Measurements from ENCODE around the gene HOXC9.

GRCh38 chr12:53998110-53998899 lies 1.7 kb upstream of the HOXC9 start:
- no peak for TF ChIP-seq JUN (CRISPR knock-in tag; IDR thresholded peaks at IDR 0.05)
- TF ChIP-seq CTCF (IDR thresholded peaks at IDR 0.05) = no peak
- no peak for TF ChIP-seq SP1 (CRISPR knock-in tag; conservative IDR thresholded peaks at IDR 0.05)
- TF ChIP-seq ATF6 (CRISPR knock-in tag; IDR thresholded peaks at IDR 0.05) = no peak
- TF ChIP-seq NFE2L1 (CRISPR knock-in tag; IDR thresholded peaks at IDR 0.05) = no peak
- TF ChIP-seq USF2 (CRISPR knock-in tag; IDR thresholded peaks at IDR 0.05) = no peak
- TF ChIP-seq CREB1 (CRISPR knock-in tag; IDR thresholded peaks at IDR 0.05) = no peak
- no peak for TF ChIP-seq ATF2 (CRISPR knock-in tag; IDR thresholded peaks at IDR 0.05; ENCODE audit: borderline replicate concordance, low read depth)
- TF ChIP-seq ZNF317 (CRISPR knock-in tag; IDR thresholded peaks at IDR 0.05; ENCODE audit: borderline replicate concordance, low read depth) = no peak
- no peak for TF ChIP-seq NR3C1 (CRISPR knock-in tag; conservative IDR thresholded peaks at IDR 0.05; ENCODE audit: low read depth)
- no peak for TF ChIP-seq ATF3 (CRISPR knock-in tag; conservative IDR thresholded peaks at IDR 0.05)
- no peak for TF ChIP-seq ZNF263 (CRISPR knock-in tag; IDR thresholded peaks at IDR 0.05; ENCODE audit: low read depth)
- no peak for TF ChIP-seq USF1 (CRISPR knock-in tag; IDR thresholded peaks at IDR 0.05)
- no peak for TF ChIP-seq ZSCAN18 (CRISPR knock-in tag; IDR thresholded peaks at IDR 0.05)

Data from WTC11 (cell line).